GM12872 (cell line): ENCODE results near the gene SRSF8.
"Not testable (repeated sequence)": the region's sequence is repeated elsewhere in the genome, so short reads cannot be mapped to it uniquely, and the experiment has no call there.

Experiments
- TF ChIP-seq, protein P1 (sequence below): IDR thresholded peaks from 3 replicates; pipeline ENCODE4 v1.5.1; 2011; ENCODE audit warnings: low read depth, mild to moderate bottlenecking, low read length, moderate library complexity; ENCODE audit not compliant: insufficient read depth

SRSF8 gene

DNA sequence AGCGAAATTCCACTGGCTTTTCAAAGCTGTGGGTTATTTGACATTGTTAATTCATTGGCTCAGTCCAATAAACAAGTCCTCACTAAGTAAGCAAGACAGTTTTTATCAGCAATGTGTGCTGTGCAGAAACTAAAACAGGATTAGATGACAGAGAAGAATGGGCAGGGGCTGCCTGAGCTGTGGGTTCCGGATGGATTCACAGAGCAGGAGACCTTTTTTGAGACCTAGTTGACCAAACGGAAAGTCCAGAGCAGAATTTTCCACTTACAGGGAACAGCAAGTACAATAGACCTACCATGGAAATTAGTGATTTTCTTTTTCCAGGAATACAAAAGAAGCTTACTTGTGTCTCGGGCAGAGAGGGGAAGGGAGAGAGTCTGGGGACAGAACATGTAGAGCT is 22.7 kb upstream of the SRSF8 start:
- TF ChIP-seq, protein P1, sequence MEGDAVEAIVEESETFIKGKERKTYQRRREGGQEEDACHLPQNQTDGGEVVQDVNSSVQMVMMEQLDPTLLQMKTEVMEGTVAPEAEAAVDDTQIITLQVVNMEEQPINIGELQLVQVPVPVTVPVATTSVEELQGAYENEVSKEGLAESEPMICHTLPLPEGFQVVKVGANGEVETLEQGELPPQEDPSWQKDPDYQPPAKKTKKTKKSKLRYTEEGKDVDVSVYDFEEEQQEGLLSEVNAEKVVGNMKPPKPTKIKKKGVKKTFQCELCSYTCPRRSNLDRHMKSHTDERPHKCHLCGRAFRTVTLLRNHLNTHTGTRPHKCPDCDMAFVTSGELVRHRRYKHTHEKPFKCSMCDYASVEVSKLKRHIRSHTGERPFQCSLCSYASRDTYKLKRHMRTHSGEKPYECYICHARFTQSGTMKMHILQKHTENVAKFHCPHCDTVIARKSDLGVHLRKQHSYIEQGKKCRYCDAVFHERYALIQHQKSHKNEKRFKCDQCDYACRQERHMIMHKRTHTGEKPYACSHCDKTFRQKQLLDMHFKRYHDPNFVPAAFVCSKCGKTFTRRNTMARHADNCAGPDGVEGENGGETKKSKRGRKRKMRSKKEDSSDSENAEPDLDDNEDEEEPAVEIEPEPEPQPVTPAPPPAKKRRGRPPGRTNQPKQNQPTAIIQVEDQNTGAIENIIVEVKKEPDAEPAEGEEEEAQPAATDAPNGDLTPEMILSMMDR = no peak

DNA sequence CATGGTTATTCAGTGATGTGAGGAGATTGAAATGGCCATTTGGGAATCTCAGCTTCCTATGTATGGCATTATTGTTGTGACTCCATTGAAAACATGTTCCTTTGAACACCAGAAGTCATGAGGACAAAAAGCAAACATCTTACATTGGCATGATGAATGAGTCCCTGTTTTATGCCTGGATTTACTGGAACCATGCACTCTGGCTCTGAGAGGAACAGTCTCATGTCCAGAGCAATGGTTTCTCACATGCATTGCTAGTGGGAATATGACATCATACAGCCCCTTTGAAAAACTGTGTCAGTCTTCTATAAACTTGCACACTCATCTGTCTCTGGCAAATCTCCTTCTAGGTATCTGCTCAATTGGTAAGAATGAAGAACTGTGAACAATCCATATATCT is 20.9 kb upstream of the SRSF8 start:
- TF ChIP-seq, protein P1 = no peak

DNA sequence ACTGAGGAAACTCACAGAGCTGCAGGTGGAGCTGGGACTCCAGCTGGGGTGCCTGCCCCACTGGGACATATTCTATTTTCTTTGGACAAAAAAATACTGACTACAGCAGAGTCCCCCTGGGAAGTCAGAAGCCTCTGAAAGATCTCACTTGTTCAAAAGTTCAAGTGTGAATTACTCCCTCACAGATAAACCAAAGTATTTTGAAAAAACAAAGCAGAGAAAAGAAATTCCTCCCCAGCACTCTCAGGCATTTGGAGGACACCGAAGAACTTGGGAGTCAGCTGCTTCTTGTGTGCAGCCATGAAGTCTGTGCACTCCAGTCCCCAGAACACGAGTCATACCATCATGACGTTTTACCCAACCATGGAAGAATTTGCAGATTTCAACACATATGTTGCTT is 17.6 kb upstream of the SRSF8 start, which contains the start of gene KDM4F:
Gene KDM4F (plus strand): TSS at position 301 of the 400 bp plus-strand sequence.
- TF ChIP-seq, protein P1 = not testable (repeated sequence)

DNA sequence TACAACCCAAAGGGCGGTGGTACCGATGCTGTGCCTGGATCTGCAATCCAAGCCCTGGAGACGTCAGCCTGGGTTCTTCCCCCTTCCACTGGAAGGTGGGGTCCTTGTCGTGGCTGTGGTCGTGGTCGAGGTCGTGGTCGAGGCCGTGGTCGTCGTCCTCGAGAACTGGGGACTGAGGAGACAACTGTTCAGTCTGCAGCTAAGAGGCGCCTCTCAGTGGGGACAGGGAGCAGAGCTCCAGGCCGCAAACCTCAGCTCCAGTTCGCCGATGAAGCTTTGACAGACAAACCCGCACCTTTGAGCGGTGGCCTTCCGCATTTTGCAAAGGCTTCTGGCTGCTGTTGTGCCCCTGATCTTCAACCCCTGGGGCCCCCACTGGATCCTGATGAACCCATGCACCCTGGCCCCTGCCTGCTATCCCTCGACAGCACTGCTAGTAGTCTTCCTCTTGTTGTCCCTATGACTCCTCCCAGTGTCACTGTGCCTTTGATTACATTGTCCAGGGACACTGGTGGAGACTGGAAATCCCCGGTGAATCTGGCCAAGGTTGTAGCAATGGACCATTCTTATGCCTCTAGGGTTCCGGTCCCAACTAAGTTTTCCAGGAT is 16.0 kb upstream of the SRSF8 start:
- TF ChIP-seq, protein P1 = no peak

DNA sequence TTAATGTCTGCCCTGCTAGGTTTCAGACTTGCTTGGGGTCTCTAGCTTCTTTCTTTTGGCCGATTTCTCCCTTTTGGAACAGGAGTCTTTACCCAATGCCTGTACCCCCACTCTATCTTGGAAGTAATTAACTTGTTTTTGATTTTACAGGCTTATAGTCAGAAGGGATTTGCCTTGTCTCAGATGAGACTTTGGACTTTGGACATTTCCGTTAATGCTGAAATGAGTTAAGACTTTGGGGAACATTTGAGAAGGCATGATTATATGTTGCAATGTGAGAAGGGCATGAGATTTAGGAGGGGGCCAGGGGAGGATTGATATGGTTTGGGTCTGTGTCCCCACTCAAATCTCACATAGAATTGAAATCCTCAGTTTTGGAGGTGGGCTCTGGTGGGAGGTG is 12.4 kb upstream of the SRSF8 start:
- TF ChIP-seq, protein P1 = no peak

DNA sequence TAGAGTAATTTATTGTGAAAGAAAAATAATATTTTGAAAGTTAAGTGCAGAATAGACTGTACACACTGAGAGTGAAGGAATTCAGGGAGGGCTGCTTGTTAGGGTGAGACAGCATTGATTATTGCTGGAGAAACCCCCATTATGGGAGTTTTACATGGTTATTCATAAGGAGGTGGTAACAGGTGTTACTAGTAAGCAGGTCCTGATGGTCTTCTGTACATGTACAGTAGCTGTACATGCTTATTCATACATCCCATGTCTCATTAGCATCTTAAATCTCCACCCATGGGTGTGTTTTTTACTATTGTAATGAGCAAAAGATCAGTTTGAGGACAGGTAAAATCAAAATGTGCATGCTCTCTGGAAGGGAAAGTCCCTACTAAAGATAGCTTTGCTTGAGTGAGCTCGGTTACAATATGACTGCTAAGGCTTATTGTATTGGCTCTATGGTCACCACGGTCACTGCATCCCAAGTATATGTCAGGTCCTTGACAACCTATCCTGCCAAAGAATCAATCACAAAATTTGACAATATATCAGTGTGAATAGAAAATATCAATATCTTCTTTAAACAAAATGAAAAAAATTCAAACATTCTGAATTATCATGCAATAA is 11.3 kb upstream of the SRSF8 start:
- TF ChIP-seq, protein P1 = no peak

DNA sequence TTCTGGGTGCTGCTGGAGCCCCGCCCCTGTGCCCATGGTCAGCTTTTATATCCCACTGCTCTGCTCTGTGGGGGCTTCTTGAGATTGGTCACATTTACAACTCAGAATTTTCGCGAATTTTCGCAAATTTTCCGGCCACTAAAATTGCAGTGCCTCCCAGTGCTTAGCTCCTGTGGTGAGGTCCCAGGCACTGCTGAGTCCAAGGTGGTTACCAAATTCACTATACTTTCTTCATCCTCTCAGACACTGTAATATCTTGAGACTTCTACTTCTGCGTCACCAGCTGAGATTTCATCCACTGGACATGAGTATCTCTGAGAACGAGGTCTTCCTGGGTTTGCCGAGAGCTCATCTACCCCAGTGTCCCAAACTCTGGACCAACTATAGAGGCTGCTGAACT is 8.8 kb upstream of the SRSF8 start:
- TF ChIP-seq, protein P1 = no peak
